ENCODE data around the gene TEX38. TPM values are rescaled to one million over a fixed set of nuclear protein-coding genes. Genes with fewer than 3 reads are reported as not detected.

The TEX38 gene
- total RNA-seq, result not detected
- not detected for polyA plus RNA-seq

- Histone ChIP-seq H3K36me3 (ENCODE audit: insufficient read depth) (no peaks in the 10 kb centered on the region), H3K4me3 (ENCODE audit: low read depth, low read length) (no peak within 1 kb of the TSS), H3K4me1 (ENCODE audit: insufficient read depth) (no peaks in the 10 kb centered on the region), H3K27ac (ENCODE audit: low read depth) (no peak within 1 kb of the TSS)
- no peak for DNase-seq (ENCODE audit: extremely low spot score)
- WGBS, result 86% methylated on average over 3 of the region's 3 CpGs
Measured at GRCh38 chr1:46671554-46671953, at the start of gene TEX38. Gene TEX38, plus strand, starts transcription at chr1:46671854. Its CDS starts 81 bp downstream, at chr1:46671935.

- WGBS, result 58% methylated on average over 7 of the region's 7 CpGs
- Histone ChIP-seq H3K27ac (ENCODE audit: low read depth) (no peak overlapping the region), H3K4me1 (ENCODE audit: insufficient read depth) (no peaks in the 10 kb centered on the region), H3K36me3 (ENCODE audit: insufficient read depth) (no peaks in the 10 kb centered on the region), H3K4me3 (ENCODE audit: low read depth, low read length) (no peak overlapping the region)
- DNase-seq (ENCODE audit: extremely low spot score), result no peak
Measured at GRCh38 chr1:46621930-46622329, 49.7 kb upstream of the TEX38 start.

- no peak overlapping the region for H3K27ac ChIP-seq (ENCODE audit: low read depth)
- WGBS, result 56% methylated on average over 3 of the region's 3 CpGs
- no peak for DNase-seq (ENCODE audit: extremely low spot score)
- H3K36me3 ChIP-seq (ENCODE audit: insufficient read depth), result no peaks in the 10 kb centered on the region
- H3K4me1 ChIP-seq (ENCODE audit: insufficient read depth), result no peaks in the 10 kb centered on the region
- no peak overlapping the region for H3K4me3 ChIP-seq (ENCODE audit: low read depth, low read length)
Measured at GRCh38 chr1:46622344-46622743, 49.3 kb upstream of the TEX38 start.

DNA sequence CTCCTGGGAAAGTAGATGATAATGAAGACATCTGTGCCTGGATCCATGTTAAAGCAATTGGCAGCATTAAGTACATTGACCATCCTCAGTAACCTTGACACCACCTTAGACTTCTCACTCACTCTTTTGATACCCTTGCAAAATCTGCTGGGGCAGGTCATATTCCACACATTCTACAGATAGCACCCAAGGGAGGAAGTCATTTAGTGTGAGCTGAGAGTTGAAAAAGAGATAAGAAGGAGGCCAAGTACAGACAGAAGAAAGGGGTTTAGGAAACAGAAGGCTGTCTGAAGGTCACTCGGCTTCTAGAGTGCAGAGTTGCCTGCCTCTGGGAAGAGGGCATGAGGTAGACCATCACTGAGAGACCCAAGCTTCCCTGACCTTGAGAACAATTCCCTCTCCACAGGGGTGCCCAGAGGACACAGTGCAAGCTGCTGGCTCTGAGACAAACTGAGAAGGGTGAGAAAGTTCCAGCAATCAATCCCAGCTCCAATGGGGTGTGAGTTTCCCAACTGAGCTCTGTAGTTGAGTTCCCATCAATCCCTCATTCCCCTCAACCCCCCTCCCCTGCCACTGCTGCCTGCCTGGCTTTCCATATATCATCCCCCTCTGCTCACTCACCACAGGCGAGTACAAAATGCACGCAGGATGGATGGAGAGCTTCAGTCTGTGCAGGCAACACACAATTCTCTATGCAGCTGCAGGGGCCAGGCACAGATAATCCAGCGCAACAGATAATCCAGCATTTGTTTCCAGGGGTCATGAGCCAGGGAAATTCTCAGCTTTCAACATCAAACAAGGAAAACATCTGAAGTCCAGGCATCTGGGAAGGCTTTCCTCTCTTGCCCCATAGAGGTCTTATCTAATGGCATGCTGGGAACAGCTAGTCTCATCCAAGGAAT, 47.7 kb upstream of the TEX38 start:
- DNase-seq (ENCODE audit: extremely low spot score), result no peak
- 42% methylated on average over 4 of the region's 4 CpGs for WGBS
- no peak overlapping the region for H3K27ac ChIP-seq (ENCODE audit: low read depth)
- H3K36me3 ChIP-seq (ENCODE audit: insufficient read depth), result no peaks in the 10 kb centered on the region
- H3K4me1 ChIP-seq (ENCODE audit: insufficient read depth), result no peaks in the 10 kb centered on the region
- no peak overlapping the region for H3K4me3 ChIP-seq (ENCODE audit: low read depth, low read length)

- H3K36me3 ChIP-seq (ENCODE audit: insufficient read depth), result peaks cover 11% of the 10 kb centered on the region
- no peak for DNase-seq (ENCODE audit: extremely low spot score)
- WGBS, result 84% methylated on average over 2 of the region's 2 CpGs
Measured at GRCh38 chr1:46630719-46631118, 40.9 kb upstream of the TEX38 start.

DNA sequence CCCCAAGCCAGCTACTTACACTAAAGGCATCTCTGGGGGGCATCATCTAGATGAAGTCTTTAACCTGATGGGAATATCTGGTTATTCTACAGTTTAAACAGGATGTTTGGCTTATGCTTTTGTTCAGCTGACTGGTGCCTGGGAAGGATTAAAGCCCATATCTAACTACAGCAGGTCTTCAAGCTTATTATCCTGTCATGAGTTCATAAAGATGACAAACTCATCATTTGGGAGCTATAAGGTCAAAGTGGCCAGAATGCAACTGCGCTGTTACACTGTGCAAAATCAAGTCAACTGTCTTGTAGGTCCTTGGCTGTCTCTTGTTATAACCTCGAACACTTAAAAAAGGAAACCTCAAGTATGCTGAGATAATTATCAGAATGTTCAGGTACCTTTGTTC, 36.4 kb upstream of the TEX38 start:
- Histone ChIP-seq H3K4me3 (ENCODE audit: low read depth, low read length) (no peak overlapping the region), H3K4me1 (ENCODE audit: insufficient read depth) (no peaks in the 10 kb centered on the region), H3K27ac (ENCODE audit: low read depth) (no peak overlapping the region), H3K36me3 (ENCODE audit: insufficient read depth) (peaks cover 11% of the 10 kb centered on the region)
- 74% methylated on average over 2 of the region's 2 CpGs for WGBS
- DNase-seq (ENCODE audit: extremely low spot score), result no peak

More at GRCh38 chr1:46630719-46631118, 40.9 kb upstream of the TEX38 start:
- H3K27ac ChIP-seq (ENCODE audit: low read depth), result no peak overlapping the region
- H3K4me1 ChIP-seq (ENCODE audit: insufficient read depth), result no peaks in the 10 kb centered on the region
- no peak overlapping the region for H3K4me3 ChIP-seq (ENCODE audit: low read depth, low read length)

DNA sequence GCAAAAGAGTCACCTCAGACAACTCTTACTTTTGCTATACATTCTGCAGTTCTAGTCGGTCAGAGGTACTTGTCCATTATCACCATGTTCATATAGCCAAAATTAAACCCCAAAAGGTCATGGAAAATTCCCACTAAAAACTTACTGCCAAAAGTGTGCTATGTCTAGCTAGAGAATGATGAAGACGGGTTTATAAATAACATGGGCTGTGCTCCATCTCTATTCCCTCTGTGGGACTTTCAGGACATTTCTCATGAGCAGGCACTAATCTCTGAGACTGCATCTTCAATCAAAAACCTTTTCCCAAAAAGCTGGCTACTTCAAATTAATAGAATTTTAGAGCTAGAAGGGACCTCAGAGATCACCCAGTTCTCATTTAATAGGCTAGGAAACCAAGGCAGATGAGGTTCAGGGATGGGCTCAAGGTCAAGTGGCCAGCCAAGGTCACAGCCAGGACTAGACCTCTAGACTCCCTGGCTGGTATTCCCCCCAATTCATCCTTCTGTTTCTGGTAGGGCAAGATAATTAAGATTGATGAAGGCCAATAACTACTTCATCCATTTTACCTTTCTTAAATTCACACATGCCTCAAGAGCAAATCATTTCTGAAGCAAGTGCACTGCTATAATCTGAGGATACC, 34.1 kb upstream of the TEX38 start:
- no peaks in the 10 kb centered on the region for H3K4me1 ChIP-seq (ENCODE audit: insufficient read depth)
- peaks cover 11% of the 10 kb centered on the region for H3K36me3 ChIP-seq (ENCODE audit: insufficient read depth)
- H3K4me3 ChIP-seq (ENCODE audit: low read depth, low read length), result no peak overlapping the region
- WGBS, result 32% methylated on average over 2 of the region's 2 CpGs
- DNase-seq (ENCODE audit: extremely low spot score), result no peak
- no peak overlapping the region for H3K27ac ChIP-seq (ENCODE audit: low read depth)

GRCh38 chr1:46638921-46639320, 32.7 kb upstream of the TEX38 start:
- Histone ChIP-seq H3K4me3 (ENCODE audit: low read depth, low read length) (no peak overlapping the region), H3K27ac (ENCODE audit: low read depth) (no peak overlapping the region), H3K36me3 (ENCODE audit: insufficient read depth) (peaks cover 11% of the 10 kb centered on the region), H3K4me1 (ENCODE audit: insufficient read depth) (no peaks in the 10 kb centered on the region)
- no peak for DNase-seq (ENCODE audit: extremely low spot score)

- peaks cover 7% of the 10 kb centered on the region for H3K36me3 ChIP-seq (ENCODE audit: insufficient read depth)
- H3K4me3 ChIP-seq (ENCODE audit: low read depth, low read length), result no peak overlapping the region
- no peak overlapping the region for H3K27ac ChIP-seq (ENCODE audit: low read depth)
- DNase-seq (ENCODE audit: extremely low spot score), result no peak
- 92% methylated on average over 1 of the region's 1 CpG for WGBS
- no peaks in the 10 kb centered on the region for H3K4me1 ChIP-seq (ENCODE audit: insufficient read depth)
Measured at GRCh38 chr1:46639547-46639946, 32.1 kb upstream of the TEX38 start.

DNA sequence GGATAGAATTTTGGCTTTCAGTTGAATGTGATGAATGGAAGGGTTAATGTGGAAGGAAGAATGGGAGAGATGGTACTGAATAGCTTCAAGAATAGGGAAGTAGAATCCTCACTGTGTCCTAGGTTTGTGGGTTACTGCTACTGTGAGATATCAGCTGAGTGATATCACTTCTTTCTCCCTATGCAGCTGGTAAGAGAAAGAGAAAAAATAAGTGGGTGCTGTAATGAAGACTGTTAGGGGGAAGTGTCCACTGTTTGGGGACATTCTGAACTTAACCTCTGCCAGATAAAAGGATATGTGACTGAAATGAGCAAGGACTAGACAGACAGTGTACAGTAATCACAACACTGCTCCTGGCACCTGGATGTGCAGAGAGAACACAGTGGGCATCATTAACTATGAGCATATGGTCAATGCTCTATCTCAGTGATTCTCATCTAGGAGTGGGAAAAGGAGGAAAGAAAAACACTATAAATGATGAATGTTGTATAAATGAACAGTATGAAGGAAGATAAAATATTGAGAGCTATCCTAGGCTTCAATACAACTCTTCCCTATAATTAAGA, 29.5 kb upstream of the TEX38 start:
- peaks cover 5% of the 10 kb centered on the region for H3K36me3 ChIP-seq (ENCODE audit: insufficient read depth)
- no peaks in the 10 kb centered on the region for H3K4me1 ChIP-seq (ENCODE audit: insufficient read depth)
- H3K4me3 ChIP-seq (ENCODE audit: low read depth, low read length), result no peak overlapping the region

GRCh38 chr1:46643368-46643775, 28.3 kb upstream of the TEX38 start:
- H3K36me3 ChIP-seq (ENCODE audit: insufficient read depth), result peaks cover 5% of the 10 kb centered on the region
- no peak overlapping the region for H3K4me3 ChIP-seq (ENCODE audit: low read depth, low read length)
- DNase-seq (ENCODE audit: extremely low spot score), result peak; percentile 18
- H3K27ac ChIP-seq (ENCODE audit: low read depth), result no peak overlapping the region
- H3K4me1 ChIP-seq (ENCODE audit: insufficient read depth), result no peaks in the 10 kb centered on the region

More for the DNA sequence above, 29.5 kb upstream of the TEX38 start:
- no peak for DNase-seq (ENCODE audit: extremely low spot score)
- no peak overlapping the region for H3K27ac ChIP-seq (ENCODE audit: low read depth)

GRCh38 chr1:46645815-46646214, 25.8 kb upstream of the TEX38 start:
- 97% methylated on average over 4 of the region's 4 CpGs for WGBS

GRCh38 chr1:46646331-46646730, 25.3 kb upstream of the TEX38 start:
- no peaks in the 10 kb centered on the region for H3K4me1 ChIP-seq (ENCODE audit: insufficient read depth)
- DNase-seq (ENCODE audit: extremely low spot score), result no peak
- peaks cover 9% of the 10 kb centered on the region for H3K36me3 ChIP-seq (ENCODE audit: insufficient read depth)
- no peak overlapping the region for H3K27ac ChIP-seq (ENCODE audit: low read depth)
- 75% methylated on average over 1 of the region's 1 CpG for WGBS
- H3K4me3 ChIP-seq (ENCODE audit: low read depth, low read length), result no peak overlapping the region

More at GRCh38 chr1:46645815-46646214, 25.8 kb upstream of the TEX38 start:
- no peak for DNase-seq (ENCODE audit: extremely low spot score)
- Histone ChIP-seq H3K4me1 (ENCODE audit: insufficient read depth) (no peaks in the 10 kb centered on the region), H3K36me3 (ENCODE audit: insufficient read depth) (peaks cover 9% of the 10 kb centered on the region), H3K27ac (ENCODE audit: low read depth) (no peak overlapping the region), H3K4me3 (ENCODE audit: low read depth, low read length) (no peak overlapping the region)

- WGBS, result 98% methylated on average over 2 of the region's 2 CpGs
- Histone ChIP-seq H3K36me3 (ENCODE audit: insufficient read depth) (peaks cover 9% of the 10 kb centered on the region), H3K4me3 (ENCODE audit: low read depth, low read length) (no peak overlapping the region), H3K4me1 (ENCODE audit: insufficient read depth) (no peaks in the 10 kb centered on the region), H3K27ac (ENCODE audit: low read depth) (no peak overlapping the region)
- DNase-seq (ENCODE audit: extremely low spot score), result no peak
Measured at GRCh38 chr1:46646844-46647243, 24.8 kb upstream of the TEX38 start.

Measured in urinary bladder (tissue), 4 donors.